NCI-H1436 (cell line): ENCODE data around the gene TRIM67.

Source experiments
- DNase-seq: peaks from one replicate; lab custom pipeline; 2025; lab: John Stamatoyannopoulos, UW

TRIM67 gene

GRCh38 chr1:231233735-231234417 lies 72.0 kb downstream of the TRIM67 start:
- no peak for DNase-seq

DNA sequence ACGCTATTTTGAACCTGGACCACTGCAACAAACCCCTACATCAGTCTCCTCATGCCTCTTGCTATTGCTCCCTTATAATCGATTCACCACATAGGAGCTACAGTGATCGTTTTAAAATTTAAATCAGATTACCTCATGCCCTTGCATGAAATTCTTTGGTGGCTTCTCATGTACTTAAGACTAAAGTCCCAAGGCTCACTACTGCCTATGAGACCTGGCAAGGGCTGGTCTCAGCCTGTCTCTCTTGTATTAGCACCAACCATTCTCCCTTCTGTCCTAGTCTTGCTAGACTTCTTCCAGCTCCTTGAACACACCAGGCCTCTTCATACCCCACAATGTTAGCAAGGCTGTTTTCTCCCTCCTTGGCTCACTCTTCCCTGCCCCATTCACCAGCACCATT lies 72.6 kb downstream of the TRIM67 start:
- DNase-seq: no peak

- no peak for DNase-seq
These were observed 73.8 kb downstream of the TRIM67 start for GRCh38 chr1:231235526-231236207.

DNA sequence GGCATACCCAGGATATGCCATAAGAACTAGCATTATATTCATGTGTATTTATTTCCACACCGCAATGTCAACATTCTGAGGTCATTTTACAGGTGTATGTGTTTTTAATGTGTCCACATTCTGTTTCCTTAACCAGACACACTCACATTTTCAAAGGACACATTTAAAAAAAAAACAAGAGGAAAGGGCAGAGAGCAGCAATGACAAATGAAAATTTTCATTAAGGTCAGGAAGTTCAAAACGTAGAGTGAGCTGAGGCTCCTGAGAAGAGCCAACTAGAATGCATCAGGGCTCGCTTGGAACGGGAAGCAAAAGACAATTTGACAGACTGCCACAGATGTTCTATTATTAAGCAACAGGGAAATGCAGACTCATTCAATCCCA lies 74.3 kb downstream of the TRIM67 start:
- DNase-seq: no peak

GRCh38 chr1:231236938-231237337 lies 75.1 kb downstream of the TRIM67 start:
- DNase-seq: no peak

GRCh38 chr1:231238298-231238697 lies 76.4 kb downstream of the TRIM67 start:
- DNase-seq: no peak

DNA sequence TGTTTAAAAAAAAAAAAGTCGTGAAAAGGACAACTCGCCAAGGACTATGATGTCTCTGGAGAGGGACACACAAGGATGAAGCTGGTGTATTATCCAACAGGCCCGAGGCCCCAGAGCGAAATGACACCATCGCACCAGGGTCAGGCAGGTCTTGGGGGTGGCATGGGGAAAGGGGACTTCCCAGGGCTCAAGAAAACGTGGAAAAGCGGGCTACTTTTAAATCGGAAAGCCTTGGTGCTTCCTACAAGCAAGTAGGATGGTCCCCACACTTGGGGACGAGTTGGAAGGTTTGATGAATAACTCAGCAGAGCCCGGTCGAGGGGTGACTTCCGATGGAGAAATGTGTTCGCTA lies 78.6 kb downstream of the TRIM67 start:
- no peak for DNase-seq

DNA sequence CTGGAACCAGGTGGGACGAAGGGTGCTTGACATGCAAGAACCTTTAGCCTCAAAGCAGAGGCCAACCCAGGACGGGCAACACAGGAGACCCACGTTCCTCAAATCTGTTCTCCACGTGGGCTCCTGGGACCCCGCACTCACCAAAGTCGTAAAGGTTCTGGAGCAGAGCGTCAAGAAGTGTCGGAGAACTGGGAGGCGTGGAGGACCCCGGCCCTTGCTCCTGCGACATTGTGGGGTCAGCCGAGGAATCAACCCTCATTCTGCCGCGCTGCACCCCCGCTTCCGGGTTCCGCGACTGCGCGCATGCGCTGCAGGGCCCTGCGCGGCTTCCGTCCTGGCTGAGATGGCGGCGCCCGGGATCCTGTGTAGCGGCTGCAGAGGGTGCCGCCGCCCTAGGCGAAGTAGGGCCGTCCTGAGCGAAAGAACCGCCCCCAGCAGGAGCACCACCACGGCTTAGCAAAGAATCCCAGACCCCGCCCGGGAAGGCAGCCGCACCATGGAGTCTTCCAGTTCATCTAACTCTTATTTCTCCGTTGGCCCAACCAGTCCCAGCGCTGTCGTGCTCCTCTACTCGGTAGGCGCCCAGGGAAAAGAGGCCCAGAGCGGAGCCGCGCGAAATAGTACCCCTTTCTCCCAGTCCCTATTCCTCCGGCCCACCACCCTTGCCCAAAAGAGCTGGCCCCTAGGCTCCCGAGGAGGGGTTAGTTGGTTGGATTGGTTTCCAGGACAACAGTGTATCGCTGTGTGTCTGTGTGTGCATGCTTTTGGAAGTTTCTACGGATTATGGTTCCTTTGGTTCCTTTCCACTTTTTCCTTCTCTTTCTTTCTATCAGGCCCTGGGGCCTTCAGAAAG lies 79.3 kb downstream of the TRIM67 start, which contains the start of gene GNPAT:
Gene GNPAT, plus strand, starts transcription at position 330 of the 853 bp plus-strand sequence. Its CDS starts 167 bp downstream, at position 497.
- peak; percentile 85 for DNase-seq

DNA sequence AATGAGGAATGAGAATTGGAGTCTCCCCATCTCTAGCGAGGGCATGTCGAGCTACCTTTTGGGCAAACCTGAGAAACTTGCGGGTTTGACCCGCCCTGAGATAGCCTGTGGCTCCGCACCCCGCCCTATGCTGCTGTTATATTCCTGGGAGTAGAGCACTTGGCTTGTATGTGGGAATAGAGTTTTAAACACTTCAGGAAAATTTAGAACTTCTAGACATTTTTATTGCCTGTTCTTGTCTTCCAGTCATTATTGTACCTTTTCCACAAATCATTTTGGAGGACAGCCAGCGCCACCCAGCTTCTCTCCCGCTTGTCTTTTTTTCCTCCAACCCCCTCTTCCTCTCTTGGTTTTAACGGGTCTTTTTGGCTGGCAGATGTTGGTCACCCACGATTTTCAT lies 79.9 kb downstream of the TRIM67 start:
- DNase-seq: no peak

- no peak for DNase-seq
These were observed 80.8 kb downstream of the TRIM67 start for GRCh38 chr1:231242516-231243198.

DNA sequence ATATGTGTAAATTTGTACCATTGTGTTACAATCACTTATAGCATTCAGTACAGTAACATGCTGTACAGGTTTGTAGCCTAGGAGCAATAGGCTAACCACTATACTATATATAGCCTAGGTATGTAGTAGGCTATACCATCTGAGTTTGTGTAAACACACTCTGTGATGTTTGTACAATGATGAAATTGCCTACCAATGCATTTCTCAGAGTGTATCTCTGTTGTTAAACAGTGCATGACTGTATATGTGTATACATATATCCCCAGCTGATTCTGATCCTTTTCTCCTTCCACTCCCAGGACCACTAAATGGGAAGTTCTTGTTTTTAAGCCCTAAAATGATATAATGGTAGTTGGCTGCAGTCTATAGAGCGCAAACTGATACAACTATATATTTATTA lies 86.9 kb downstream of the TRIM67 start:
- DNase-seq: no peak

DNA sequence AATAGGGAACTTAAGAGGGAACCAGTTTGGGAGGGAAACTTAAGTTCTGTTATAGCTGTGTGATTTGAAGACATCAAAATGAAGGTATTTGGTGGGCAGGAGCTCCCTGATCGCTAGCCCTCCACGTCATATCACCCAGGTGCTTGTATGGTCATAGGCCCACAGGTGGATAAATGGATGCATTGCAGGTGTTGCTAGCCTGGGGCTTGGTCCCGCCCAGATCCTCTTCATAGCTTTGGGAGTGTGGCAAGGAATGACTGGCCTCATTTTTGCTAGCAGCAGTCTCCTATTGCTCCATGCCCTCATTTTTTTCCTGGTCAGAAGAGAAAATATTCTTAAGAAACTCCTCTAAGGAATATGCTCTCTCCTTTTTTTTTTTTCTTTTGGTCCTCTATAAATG lies 90.5 kb downstream of the TRIM67 start:
- no peak for DNase-seq

GRCh38 chr1:231260351-231260750 lies 98.5 kb downstream of the TRIM67 start:
- no peak for DNase-seq

GRCh38 chr1:231264642-231265041 lies 102.8 kb downstream of the TRIM67 start:
- DNase-seq: no peak

GRCh38 chr1:231265379-231265778 lies 103.5 kb downstream of the TRIM67 start:
- no peak for DNase-seq

- no peak for DNase-seq
These were observed 105.0 kb downstream of the TRIM67 start for GRCh38 chr1:231266811-231267322.
